ENCODE measurements around the gene SRGAP2B.
"Not testable (repeated sequence)": the region's sequence is repeated elsewhere in the genome, so short reads cannot be mapped to it uniquely, and the experiment has no call there.

Gene SRGAP2B

GRCh38 chr1:144995833-144996410, 99.2 kb downstream of the SRGAP2B start:
- FAIRE-seq = not testable (repeated sequence)

DNA sequence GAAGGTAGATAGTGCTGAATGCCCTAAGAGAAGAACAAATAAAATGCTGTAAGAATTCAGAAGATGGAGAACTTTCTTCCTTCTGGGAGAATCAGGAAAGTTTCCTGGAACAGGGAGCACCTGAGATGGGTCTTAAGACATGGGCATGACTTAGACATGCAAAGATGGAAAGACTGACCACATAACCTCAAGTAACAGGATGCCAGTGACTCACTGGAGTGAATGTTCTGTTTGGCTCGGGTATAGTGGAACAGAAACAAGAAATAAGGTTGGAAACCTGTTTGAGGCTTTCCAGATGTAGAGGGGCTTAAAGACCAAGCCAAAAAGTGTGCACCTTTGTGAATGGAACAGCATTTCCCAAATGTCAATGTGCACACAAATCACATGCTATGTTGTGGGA, 102.2 kb downstream of the SRGAP2B start:
- FAIRE-seq = not testable (repeated sequence)

- FAIRE-seq = not testable (repeated sequence)
These were observed 104.5 kb downstream of the SRGAP2B start for GRCh38 chr1:144990611-144991010.

DNA sequence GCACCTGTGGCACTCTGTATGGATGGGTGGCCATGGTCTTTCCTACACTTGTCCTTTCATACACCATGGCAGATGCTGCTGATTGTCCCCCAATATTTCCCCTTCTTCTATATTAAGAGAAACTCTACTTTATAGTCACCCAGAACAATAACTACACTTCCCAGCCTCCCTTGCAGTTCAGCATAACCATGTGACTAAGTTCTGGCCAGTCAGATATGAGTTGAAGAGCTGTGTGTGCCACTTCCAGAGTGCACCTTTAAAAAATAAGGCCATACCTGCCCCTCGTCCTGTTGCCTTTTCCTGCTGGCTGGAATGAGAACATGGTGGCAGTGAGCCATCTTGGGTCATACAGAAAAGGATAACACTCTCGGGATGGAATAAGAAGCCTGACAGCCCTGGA, 108.0 kb downstream of the SRGAP2B start:
- not testable (repeated sequence) for FAIRE-seq

DNA sequence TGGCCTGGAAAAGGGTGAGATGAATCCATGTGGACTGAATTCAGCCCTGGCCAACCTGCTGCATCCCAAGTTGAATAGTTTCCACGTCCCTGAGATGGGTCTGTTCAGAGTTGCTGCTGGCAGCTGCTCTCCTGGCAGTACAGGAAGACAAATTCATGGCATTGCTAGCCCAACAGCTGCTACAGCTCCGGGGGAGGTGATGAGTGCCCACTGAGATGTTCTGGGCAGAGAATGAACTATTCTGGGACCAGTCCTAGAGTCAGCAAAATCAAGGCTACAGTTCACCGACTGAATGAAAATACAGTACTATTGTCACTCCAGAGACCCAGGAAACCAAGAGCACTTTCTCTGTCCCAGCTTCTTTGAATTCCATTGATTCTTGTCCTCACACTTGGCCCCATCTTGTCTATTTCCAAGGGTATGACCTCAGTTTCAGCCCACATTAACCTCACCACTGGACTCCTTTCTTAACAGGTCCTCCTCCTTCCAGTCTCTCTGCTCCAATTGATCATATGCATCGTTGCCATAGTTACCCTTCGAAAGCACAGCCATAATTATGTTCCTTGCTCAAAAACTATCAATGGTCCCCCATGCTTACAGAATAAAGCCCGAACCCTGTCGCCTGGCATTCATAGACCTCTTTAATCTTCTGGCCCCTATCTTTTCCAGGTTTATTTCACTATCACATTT, 108.8 kb downstream of the SRGAP2B start:
- FAIRE-seq = not testable (repeated sequence)

DNA sequence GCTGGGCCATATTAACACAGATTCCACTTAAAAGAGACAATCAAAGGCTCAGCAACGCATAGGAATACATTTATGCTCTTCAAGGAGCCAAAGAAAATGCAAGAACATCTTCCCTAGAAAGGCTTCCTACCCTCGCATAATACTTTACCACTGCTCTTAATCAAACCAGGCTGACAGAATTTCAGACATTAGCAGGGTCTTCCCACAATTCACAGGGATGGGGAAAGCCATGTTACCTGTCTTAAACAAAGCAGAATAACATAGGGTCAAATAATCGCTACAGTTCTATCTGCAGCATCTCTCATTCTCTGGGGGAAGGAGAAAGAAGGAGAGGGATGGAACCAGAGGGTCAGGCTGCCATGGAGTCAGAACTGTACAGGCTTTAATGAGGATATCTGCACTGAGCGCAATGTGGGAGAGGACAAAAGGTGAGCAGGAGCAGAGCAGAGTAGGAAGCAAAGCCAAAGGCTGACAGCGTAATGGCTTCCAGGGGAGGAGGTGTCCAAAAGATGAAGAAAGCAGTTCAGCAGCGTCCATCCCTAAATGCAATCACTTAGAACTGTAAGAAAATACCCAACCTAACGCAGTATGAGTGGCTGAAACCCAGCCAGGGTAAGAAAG, 109.5 kb downstream of the SRGAP2B start:
- not testable (repeated sequence) for FAIRE-seq

- not testable (repeated sequence) for FAIRE-seq
These were observed 112.2 kb downstream of the SRGAP2B start for GRCh38 chr1:144982802-144983525.

DNA sequence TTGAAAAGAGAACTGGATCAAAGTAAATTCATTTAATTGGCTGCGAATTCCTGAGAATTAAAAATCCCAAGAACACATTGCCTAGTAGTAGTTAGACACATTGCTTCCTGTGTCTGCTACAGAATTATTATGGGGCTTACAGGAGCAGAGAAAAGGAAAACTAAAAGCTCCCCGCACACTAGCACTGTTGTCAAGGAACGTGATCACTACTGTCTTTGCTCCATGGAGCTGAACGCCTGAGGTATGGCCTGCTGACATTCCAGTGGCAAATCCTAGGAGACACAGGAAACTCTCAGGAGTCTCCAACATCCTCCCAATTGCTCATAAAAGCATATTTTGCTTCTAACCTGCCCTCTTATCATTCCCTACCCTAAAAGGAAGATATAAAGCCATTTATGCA, 114.0 kb downstream of the SRGAP2B start:
- not testable (repeated sequence) for FAIRE-seq

DNA sequence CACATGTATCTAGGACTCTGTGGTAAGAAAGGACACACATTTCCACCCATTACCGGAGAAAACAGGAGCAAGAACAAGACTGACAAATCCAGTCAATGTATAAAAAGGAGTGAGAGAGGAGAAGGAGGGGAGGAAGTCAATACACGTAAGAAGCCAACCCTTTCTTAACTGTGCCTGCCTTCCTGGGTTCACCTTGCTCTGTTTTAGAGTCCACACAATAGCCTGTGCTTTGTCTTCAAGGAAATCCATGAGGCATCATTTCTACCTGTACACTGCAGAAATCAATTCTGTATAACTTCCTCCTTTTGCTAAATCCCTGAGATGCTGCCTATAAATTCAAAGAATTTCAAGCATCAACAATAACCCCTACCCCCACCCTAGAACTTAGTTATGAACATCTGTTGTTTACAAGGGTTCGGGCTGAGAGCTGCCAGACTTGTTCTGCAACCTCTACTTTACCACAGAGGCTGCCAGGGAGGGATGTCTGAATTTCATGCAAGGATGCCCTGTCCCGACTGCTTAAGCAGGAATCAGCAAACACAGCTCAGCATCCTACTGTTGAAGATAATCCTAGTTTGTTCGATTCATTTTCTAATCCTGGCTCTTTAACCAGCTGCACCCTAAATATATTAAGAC, 115.0 kb downstream of the SRGAP2B start:
- not testable (repeated sequence) for FAIRE-seq

- FAIRE-seq = not testable (repeated sequence)
These were observed 117.3 kb downstream of the SRGAP2B start for GRCh38 chr1:144977856-144978255.

DNA sequence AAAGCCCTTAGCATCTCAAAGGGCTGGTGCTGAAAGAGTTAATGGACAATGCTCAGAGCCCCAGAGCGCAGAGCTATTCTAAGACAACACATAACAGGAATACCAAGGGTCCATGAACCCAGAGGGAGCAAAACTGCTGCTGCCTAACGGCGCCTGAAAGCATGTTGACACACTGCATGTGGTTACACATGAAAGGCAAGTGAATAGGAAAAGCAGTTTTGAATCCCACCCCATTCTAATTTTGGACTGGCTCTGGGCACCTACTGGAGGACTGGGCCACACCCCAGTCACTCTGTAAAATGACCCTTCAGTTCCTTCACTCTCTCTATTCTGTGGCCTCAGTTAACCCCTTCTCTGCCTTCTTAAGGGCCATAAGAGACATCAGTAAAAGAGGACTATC, 123.2 kb downstream of the SRGAP2B start:
- not testable (repeated sequence) for FAIRE-seq

DNA sequence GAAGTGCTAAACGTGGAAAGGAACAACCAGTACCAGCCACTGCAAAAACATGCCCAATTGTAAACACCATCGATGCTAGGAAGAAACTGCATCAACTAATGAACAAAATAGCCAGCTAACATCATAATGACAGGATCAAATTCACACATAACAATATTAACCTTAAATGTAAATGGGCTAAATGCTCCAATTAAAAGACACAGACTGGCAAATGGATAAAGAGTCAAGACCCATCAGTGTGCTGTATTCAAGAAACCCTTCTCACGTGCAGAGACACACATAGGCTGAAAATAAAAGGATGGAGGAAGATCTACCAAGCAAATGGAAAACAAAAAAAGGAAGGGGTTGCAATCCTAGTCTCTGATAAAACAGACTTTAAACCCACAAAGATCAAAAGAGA, 128.6 kb downstream of the SRGAP2B start:
- FAIRE-seq = not testable (repeated sequence)

GRCh38 chr1:144964765-144965164, 130.4 kb downstream of the SRGAP2B start:
- FAIRE-seq = not testable (repeated sequence)

GRCh38 chr1:144964186-144964585, 130.9 kb downstream of the SRGAP2B start:
- not testable (repeated sequence) for FAIRE-seq

DNA sequence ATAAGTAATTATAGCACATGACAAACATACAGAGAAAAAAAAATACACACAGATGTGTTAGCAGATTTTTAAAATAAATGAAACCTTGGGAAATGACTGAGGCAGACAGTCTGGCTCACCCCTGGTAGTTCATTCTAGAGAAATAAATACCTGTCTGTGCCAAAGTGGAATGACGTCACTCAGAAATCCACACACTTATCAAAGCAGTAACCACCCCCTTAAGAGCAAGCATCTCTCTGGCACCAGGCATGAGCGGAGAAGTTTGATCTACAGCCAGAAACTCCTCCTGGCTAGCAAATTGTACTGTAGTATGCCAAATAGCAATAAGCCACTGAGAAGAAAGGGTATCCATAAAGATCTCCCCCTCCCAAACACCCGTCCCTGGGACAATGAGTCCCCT, 131.6 kb downstream of the SRGAP2B start:
- not testable (repeated sequence) for FAIRE-seq

DNA sequence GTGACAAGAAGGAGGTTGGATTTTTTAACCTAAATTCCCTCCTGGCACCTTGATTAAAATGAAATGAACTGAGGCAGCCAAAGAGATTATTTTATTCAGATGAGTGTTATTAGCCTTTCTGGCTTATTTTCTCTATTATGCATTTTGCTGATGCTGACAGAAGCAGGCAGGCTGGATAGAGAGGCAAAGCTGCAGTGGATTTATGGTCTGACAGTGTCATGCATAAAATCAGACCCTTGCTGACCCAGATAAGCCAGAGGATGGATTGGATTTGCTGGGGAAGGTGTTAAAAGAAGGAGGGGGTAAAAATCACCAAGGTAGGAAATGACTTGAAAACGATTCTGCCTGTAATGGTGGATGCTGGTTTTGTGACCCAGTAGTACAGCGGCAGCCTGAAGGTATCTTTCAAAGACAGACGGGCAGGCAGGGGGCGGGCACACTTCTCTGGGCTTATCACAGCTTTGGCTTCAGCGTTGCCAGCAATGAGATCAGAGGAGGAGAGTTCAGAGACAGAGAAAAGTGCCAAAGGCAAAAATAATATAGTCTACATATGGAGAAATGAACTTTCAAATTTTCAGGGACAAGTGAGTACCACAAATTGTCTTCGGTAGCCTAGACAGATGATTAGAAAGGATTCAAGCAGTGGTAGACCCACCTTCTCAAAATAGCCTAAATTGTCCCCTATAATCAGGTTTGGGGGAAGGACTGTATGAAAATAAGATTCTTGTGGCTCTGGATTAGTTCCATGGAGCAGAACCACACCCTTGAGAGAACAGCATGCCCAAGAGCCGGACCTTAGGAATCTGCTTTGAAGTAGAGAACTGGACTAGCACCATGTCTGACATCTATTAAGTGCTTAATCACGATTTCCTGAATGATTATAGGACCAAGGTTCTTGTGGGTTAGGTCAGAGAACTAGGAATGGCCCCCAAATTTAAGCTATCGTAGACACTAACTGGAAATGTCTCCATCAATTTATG, 133.2 kb downstream of the SRGAP2B start:
- FAIRE-seq = not testable (repeated sequence)

DNA sequence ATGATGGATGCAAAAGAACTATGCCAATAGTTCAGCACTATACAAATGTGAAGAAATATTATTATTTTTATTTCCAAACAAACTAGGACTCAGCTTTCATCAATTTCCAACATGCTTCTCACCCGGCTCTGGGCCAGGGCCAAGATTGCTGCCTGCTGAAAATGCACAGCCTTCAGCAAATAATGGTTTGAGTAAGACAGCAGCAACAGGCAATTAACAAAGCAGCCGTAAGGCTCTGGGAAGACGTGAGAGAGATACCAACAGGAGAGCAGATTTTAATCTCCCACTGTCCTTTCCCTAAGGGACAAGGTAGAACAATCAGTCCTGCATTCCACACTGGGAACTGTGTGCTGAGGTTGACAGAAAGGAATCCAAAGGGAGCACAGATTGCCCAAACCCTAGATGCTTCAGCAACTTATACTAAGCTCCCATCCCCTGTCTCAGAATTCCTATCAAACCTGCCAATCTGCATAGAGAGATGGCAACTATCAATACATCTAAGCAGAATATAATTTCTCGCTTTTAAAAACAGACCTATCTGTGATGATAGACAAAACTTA, 134.1 kb downstream of the SRGAP2B start:
- FAIRE-seq = not testable (repeated sequence)

DNA sequence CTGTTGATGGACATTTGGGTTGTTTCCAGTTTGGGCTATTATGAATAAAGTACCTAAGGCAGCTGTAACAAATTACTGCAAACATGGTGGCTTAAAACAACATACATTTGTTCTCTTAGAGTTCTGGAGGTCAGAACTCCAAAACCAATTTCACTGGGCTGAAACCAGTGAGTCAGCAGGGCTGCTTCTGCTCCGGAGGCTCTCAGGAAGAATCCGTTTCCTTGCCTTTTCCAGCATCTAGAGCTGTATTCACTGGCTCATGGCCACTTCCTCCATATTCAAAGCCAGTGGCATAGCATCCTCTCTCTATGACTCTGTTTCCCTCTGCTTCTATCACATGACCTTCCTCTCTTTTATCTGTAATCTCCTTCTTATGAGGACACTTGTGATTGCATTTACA, 146.7 kb downstream of the SRGAP2B start:
- not testable (repeated sequence) for FAIRE-seq

- FAIRE-seq = not testable (repeated sequence)
These were observed 147.6 kb downstream of the SRGAP2B start for GRCh38 chr1:144947495-144947894.

GRCh38 chr1:144946525-144947480, 148.3 kb downstream of the SRGAP2B start:
- FAIRE-seq = not testable (repeated sequence)
